Endodermal cell (in vitro differentiated cells): ENCODE data around the gene ABLIM1. TPM values are rescaled to one million over a fixed set of nuclear protein-coding genes. Genes with fewer than 3 reads are reported as not detected.

Experiments used
- DNase-seq: peaks from one replicate; pipeline ENCODE4 v3.0.0-alpha.2; 2017
- H3K27ac ChIP-seq: 2 replicates; pipeline ENCODE4 v1.5.1; 2013; ENCODE audit warnings: mild to moderate bottlenecking, low read depth, low read length, moderate library complexity
- H3K27me3 ChIP-seq: 2 replicates; pipeline ENCODE4 v1.6.1; 2013; ENCODE audit warnings: mild to moderate bottlenecking, low read length, moderate library complexity; ENCODE audit not compliant: insufficient read depth, control insufficient read depth, poor library complexity, severe bottlenecking
- H3K36me3 ChIP-seq: 2 replicates; pipeline ENCODE4 v1.7.0; 2013; ENCODE audit warnings: mild to moderate bottlenecking, low read length, moderate library complexity; ENCODE audit not compliant: control insufficient read depth, insufficient read depth
- H3K4me1 ChIP-seq: one replicate; pipeline ENCODE4 v1.7.0; 2013; ENCODE audit warnings: low read length; ENCODE audit not compliant: control insufficient read depth, insufficient read depth
- H3K4me3 ChIP-seq: 2 replicates; pipeline ENCODE4 v1.5.1; 2013; ENCODE audit warnings: mild to moderate bottlenecking, low read length, moderate library complexity
- H3K9ac ChIP-seq: 2 replicates; pipeline ENCODE4 v1.6.1; 2013; ENCODE audit warnings: mild to moderate bottlenecking, low read length, moderate library complexity; ENCODE audit not compliant: poor library complexity, severe bottlenecking; ENCODE audit errors: extremely low read depth
- H3K9me3 ChIP-seq: 2 replicates; pipeline ENCODE4 v1.6.1; 2013; ENCODE audit warnings: mild to moderate bottlenecking, low read length, moderate library complexity; ENCODE audit not compliant: control insufficient read depth
- H3K27ac Mint-ChIP-seq: 2 replicates; pipeline ENCODE4 v1.8.0; 2020; ENCODE audit warnings: mixed read lengths
- H3K27me3 Mint-ChIP-seq: 2 replicates; pipeline ENCODE4 v1.8.0; 2021; ENCODE audit warnings: mild to moderate bottlenecking, mixed read lengths; ENCODE audit not compliant: insufficient read depth
- H3K36me3 Mint-ChIP-seq: 2 replicates; pipeline ENCODE4 v1.8.0; 2020; ENCODE audit warnings: low read depth, mixed read lengths
- H3K4me1 Mint-ChIP-seq: 2 replicates; pipeline ENCODE4 v1.8.0; 2020; ENCODE audit warnings: mixed read lengths
- H3K4me3 Mint-ChIP-seq: 2 replicates; pipeline ENCODE4 v1.8.0; 2020; ENCODE audit warnings: mild to moderate bottlenecking, moderate library complexity, mixed read lengths
- H3K9me3 Mint-ChIP-seq: 2 replicates; pipeline ENCODE4 v1.8.0; 2020; ENCODE audit warnings: mild to moderate bottlenecking, mixed read lengths
- CTCF ChIP-seq: fragments of 200-600 bp; sonication (generic); conservative IDR thresholded peaks from 2 replicates; pipeline ENCODE4 v1.5.0; 2021; ENCODE audit warnings: antibody characterized with exemption, mild to moderate bottlenecking
- WGBS, 2 experiments: methylation state at CpG; one replicate each; pipeline versions ENCODE4 v1.1.5 to v1.1.7; 2013; ENCODE audit warnings: missing lambda C conversion rate in 2 of 2, mixed read lengths in 1 of 2; ENCODE audit not compliant: insufficient coverage in 1 of 2, insufficient read length in 1 of 2; 5-methylcytosine and 5-hydroxymethylcytosine counted together
- total RNA-seq, 2 donors: library from RNA; stranded (reverse); fragmentation: NEBNext Ultra II Directional in 1 of 2; extraction: Animal tissue kit (Norgen Biotek cat#: 25700) in 1 of 2; gene quantifications; 2 replicates in 1 of 2; 3 replicates in 1 of 2; pipeline ENCODE4 v1.2.1, GENCODE V29; 2021

The ABLIM1 gene
- total RNA-seq, 2 donors from 2014 or later: 39.3 to 49.3 TPM

- no peaks in the 10 kb centered on the region for H3K36me3 Mint-ChIP-seq
- H3K4me3 Mint-ChIP-seq: no peak overlapping the region
- no peaks in the 10 kb centered on the region for H3K4me1 ChIP-seq
- no peak for TF ChIP-seq CTCF
- no peaks in the 10 kb centered on the region for H3K27me3 ChIP-seq
- H3K9ac ChIP-seq: no peak overlapping the region
- H3K4me1 Mint-ChIP-seq: no peaks in the 10 kb centered on the region
- no peak overlapping the region for H3K4me3 ChIP-seq
- no peak overlapping the region for H3K27ac ChIP-seq
- H3K36me3 ChIP-seq: no peaks in the 10 kb centered on the region
- H3K27ac Mint-ChIP-seq: no peak overlapping the region
- H3K27me3 Mint-ChIP-seq: no peaks in the 10 kb centered on the region
- DNase-seq: no peak
- H3K9me3 ChIP-seq: no peaks in the 10 kb centered on the region
- H3K9me3 Mint-ChIP-seq: no peaks in the 10 kb centered on the region
Observed at GRCh38 chr10:114565066-114565465, 93.0 kb downstream of the ABLIM1 start.

GRCh38 chr10:114561008-114561523 lies 97.0 kb downstream of the ABLIM1 start:
- DNase-seq: no peak
- Mint-ChIP-seq H3K9me3 (peaks cover 24% of the 10 kb centered on the region), H3K4me1 (no peaks in the 10 kb centered on the region), H3K36me3 (peaks cover 4% of the 10 kb centered on the region), H3K27me3 (no peaks in the 10 kb centered on the region), H3K27ac (no peak overlapping the region), H3K4me3 (no peak overlapping the region)
- 94 to 100% methylated on average over 1 to 5 of the region's 7 CpGs for WGBS, 2 experiments
- Histone ChIP-seq H3K9me3 (peaks cover 11% of the 10 kb centered on the region), H3K4me3 (no peak overlapping the region), H3K27me3 (no peaks in the 10 kb centered on the region), H3K27ac (no peak overlapping the region), H3K36me3 (no peaks in the 10 kb centered on the region), H3K4me1 (no peaks in the 10 kb centered on the region), H3K9ac (no peak overlapping the region)
- no peak for TF ChIP-seq CTCF

- H3K4me1 Mint-ChIP-seq: no peaks in the 10 kb centered on the region
- no peaks in the 10 kb centered on the region for H3K27me3 Mint-ChIP-seq
- no peak overlapping the region for H3K27ac Mint-ChIP-seq
- no peak for TF ChIP-seq CTCF
- peaks cover 24% of the 10 kb centered on the region for H3K9me3 Mint-ChIP-seq
- Histone ChIP-seq H3K9ac (no peak overlapping the region), H3K4me3 (no peak overlapping the region), H3K27ac (no peak overlapping the region), H3K27me3 (no peaks in the 10 kb centered on the region), H3K36me3 (no peaks in the 10 kb centered on the region), H3K9me3 (peaks cover 11% of the 10 kb centered on the region), H3K4me1 (no peaks in the 10 kb centered on the region)
- 88 to 100% methylated on average over 2 to 5 of the region's 5 CpGs for WGBS, 2 experiments
- H3K36me3 Mint-ChIP-seq: peaks cover 4% of the 10 kb centered on the region
- H3K4me3 Mint-ChIP-seq: no peak overlapping the region
- no peak for DNase-seq
Observed at GRCh38 chr10:114560144-114560543, 97.9 kb downstream of the ABLIM1 start.
